IPS-11a (cell line): Measurements from ENCODE around the gene DDX24.
"Not testable (repeated sequence)": the region's sequence is repeated elsewhere in the genome, so short reads cannot be mapped to it uniquely, and the experiment has no call there.

Experiments used
- H3K4me3 ChIP-seq: one replicate; pipeline ENCODE4 v1.5.1; 2013; ENCODE audit warnings: low read depth, low read length, control low read depth

Gene DDX24

GRCh38 chr14:94081386-94081820 is 401 bp upstream of the DDX24 start:
- peak overlapping the region; percentile 92 for H3K4me3 ChIP-seq

GRCh38 chr14:94079891-94080620 is 946 bp downstream of the DDX24 start:
- peak overlapping the region; percentile 92 for H3K4me3 ChIP-seq

GRCh38 chr14:94077823-94078222 is 3.2 kb downstream of the DDX24 start:
- H3K4me3 ChIP-seq = no peak overlapping the region

- H3K4me3 ChIP-seq = no peak overlapping the region
Observed at GRCh38 chr14:94077111-94077821, 3.7 kb downstream of the DDX24 start.

- no peak overlapping the region for H3K4me3 ChIP-seq
Observed at GRCh38 chr14:94075008-94075407, 6.0 kb downstream of the DDX24 start.

- H3K4me3 ChIP-seq = no peak overlapping the region
Observed at GRCh38 chr14:94074534-94074933, 6.5 kb downstream of the DDX24 start.

- not testable (repeated sequence) for H3K4me3 ChIP-seq
Observed at GRCh38 chr14:94072076-94072475, 8.9 kb downstream of the DDX24 start.

- H3K4me3 ChIP-seq = no peak overlapping the region
Observed at GRCh38 chr14:94066089-94066676, 14.8 kb downstream of the DDX24 start.

GRCh38 chr14:94062344-94062940 is 18.6 kb downstream of the DDX24 start:
- H3K4me3 ChIP-seq = no peak overlapping the region

- no peak overlapping the region for H3K4me3 ChIP-seq
Observed at GRCh38 chr14:94059998-94060397, 21.0 kb downstream of the DDX24 start.

GRCh38 chr14:94058674-94059138 is 22.3 kb downstream of the DDX24 start:
- H3K4me3 ChIP-seq = no peak overlapping the region

GRCh38 chr14:94058128-94058673 is 22.8 kb downstream of the DDX24 start:
- no peak overlapping the region for H3K4me3 ChIP-seq

- no peak overlapping the region for H3K4me3 ChIP-seq
Observed at GRCh38 chr14:94056579-94057308, 24.3 kb downstream of the DDX24 start.

GRCh38 chr14:94054936-94055335 is 26.1 kb downstream of the DDX24 start:
- H3K4me3 ChIP-seq = no peak overlapping the region

GRCh38 chr14:94054401-94054800 is 26.6 kb downstream of the DDX24 start:
- H3K4me3 ChIP-seq = no peak overlapping the region

GRCh38 chr14:94052662-94053061 is 28.3 kb downstream of the DDX24 start:
- H3K4me3 ChIP-seq = no peak overlapping the region

GRCh38 chr14:94052199-94052598 is 28.8 kb downstream of the DDX24 start:
- H3K4me3 ChIP-seq = no peak overlapping the region

GRCh38 chr14:94051779-94052178 is 29.2 kb downstream of the DDX24 start:
- H3K4me3 ChIP-seq = no peak overlapping the region

GRCh38 chr14:94051115-94051514 is 29.9 kb downstream of the DDX24 start:
- no peak overlapping the region for H3K4me3 ChIP-seq

- H3K4me3 ChIP-seq = no peak overlapping the region
Observed at GRCh38 chr14:94050231-94050880, 30.6 kb downstream of the DDX24 start.
